H9 (cell line): ENCODE results near the gene CXorf58. TPM values are rescaled to one million over a fixed set of nuclear protein-coding genes. Genes with fewer than 3 reads are reported as not detected.

Experiments
- DNase-seq: peaks from one replicate; pipeline ENCODE4 v3.0.0-alpha.2; 2017
- H2AFZ ChIP-seq: one replicate; pipeline ENCODE4 v1.6.1; 2013; ENCODE audit warnings: mild to moderate bottlenecking, low read length, control low read depth, moderate library complexity
- H2AK5ac ChIP-seq: 2 replicates; pipeline ENCODE4 v1.6.1; 2013; ENCODE audit warnings: low read length, control low read depth, mixed read lengths; ENCODE audit not compliant: insufficient read length
- H2BK120ac ChIP-seq: one replicate; pipeline ENCODE4 v1.6.1; 2013; ENCODE audit warnings: low read depth, mild to moderate bottlenecking, low read length, control low read depth, inconsistent platforms; ENCODE audit not compliant: poor library complexity, severe bottlenecking
- H2BK12ac ChIP-seq: 2 replicates; pipeline ENCODE4 v1.6.1; 2013; ENCODE audit warnings: low read length, control low read depth, mixed read lengths, low read depth; ENCODE audit not compliant: insufficient read length
- H2BK15ac ChIP-seq: 2 replicates; pipeline ENCODE4 v1.6.1; 2013; ENCODE audit warnings: low read depth, low read length, control low read depth
- H2BK20ac ChIP-seq: one replicate; pipeline ENCODE4 v1.6.1; 2013; ENCODE audit warnings: low read depth, mild to moderate bottlenecking, low read length, control low read depth, inconsistent platforms; ENCODE audit not compliant: poor library complexity, severe bottlenecking
- H2BK5ac ChIP-seq: 2 replicates; pipeline ENCODE4 v1.6.1; 2013; ENCODE audit warnings: low read length, control low read depth, mixed read lengths; ENCODE audit not compliant: insufficient read length
- H3K14ac ChIP-seq: 2 replicates; pipeline ENCODE4 v1.6.1; 2013; ENCODE audit warnings: low read length, control low read depth; ENCODE audit not compliant: insufficient read depth
- H3K18ac ChIP-seq: 2 replicates; pipeline ENCODE4 v1.6.1; 2013; ENCODE audit warnings: low read depth, mild to moderate bottlenecking, mixed read lengths, low read length, control low read depth; ENCODE audit not compliant: insufficient read length
- H3K23ac ChIP-seq: 2 replicates; pipeline ENCODE4 v1.6.1; 2013; ENCODE audit warnings: low read length, control low read depth, mixed read lengths, low read depth; ENCODE audit not compliant: insufficient read length
- H3K23me2 ChIP-seq: 2 replicates; pipeline ENCODE4 v1.6.1; 2013; ENCODE audit warnings: low read depth, mild to moderate bottlenecking, mixed read lengths, low read length, control low read depth; ENCODE audit not compliant: insufficient read length, poor library complexity, severe bottlenecking
- H3K27ac ChIP-seq: 2 replicates; pipeline ENCODE4 v1.5.1; 2013; ENCODE audit warnings: low read length, control low read depth, mixed read lengths, low read depth; ENCODE audit not compliant: insufficient read length
- H3K27me3 ChIP-seq: 2 replicates; pipeline ENCODE4 v1.6.1; 2013; ENCODE audit warnings: low read length, control low read depth, inconsistent platforms; ENCODE audit not compliant: insufficient read depth
- H3K4ac ChIP-seq: 2 replicates; pipeline ENCODE4 v1.6.1; 2013; ENCODE audit warnings: low read depth, mild to moderate bottlenecking, control low read depth, inconsistent platforms, low read length, moderate library complexity
- H3K4me1 ChIP-seq: 2 replicates; pipeline ENCODE4 v1.6.1; 2013; ENCODE audit warnings: low read length, control low read depth, inconsistent platforms; ENCODE audit not compliant: insufficient read depth
- H3K4me2 ChIP-seq: 2 replicates; pipeline ENCODE4 v1.6.1; 2013; ENCODE audit warnings: low read length, control low read depth, mixed read lengths; ENCODE audit not compliant: insufficient read length, insufficient read depth
- H3K56ac ChIP-seq: 2 replicates; pipeline ENCODE4 v1.6.1; 2013; ENCODE audit warnings: low read depth, mild to moderate bottlenecking, mixed read lengths, low read length, control low read depth; ENCODE audit not compliant: insufficient read length
- H3K79me1 ChIP-seq: 2 replicates; pipeline ENCODE4 v1.6.1; 2013; ENCODE audit warnings: low read depth, mild to moderate bottlenecking, moderate library complexity, low read length, control low read depth, inconsistent platforms; ENCODE audit not compliant: insufficient read depth, poor library complexity, severe bottlenecking
- H3K79me2 ChIP-seq: 2 replicates; pipeline ENCODE4 v1.6.1; 2013; ENCODE audit warnings: low read length, control low read depth, inconsistent platforms; ENCODE audit not compliant: insufficient read depth
- H3K9ac ChIP-seq: 2 replicates; pipeline ENCODE4 v1.6.1; 2013; ENCODE audit warnings: low read length, control low read depth, mixed read lengths; ENCODE audit not compliant: insufficient read length; ENCODE audit errors: extremely low read depth
- H3K9me3 ChIP-seq: one replicate; pipeline ENCODE4 v1.6.1; 2013; ENCODE audit warnings: low read depth, low read length, inconsistent platforms; ENCODE audit not compliant: control insufficient read depth
- H3T11ph ChIP-seq: one replicate; pipeline ENCODE4 v1.6.1; 2013; ENCODE audit warnings: mild to moderate bottlenecking, low read length, control low read depth, inconsistent platforms
- H4K20me1 ChIP-seq: one replicate; pipeline ENCODE4 v1.6.1; 2013; ENCODE audit not compliant: control insufficient read depth, insufficient read length, insufficient read depth
- H4K5ac ChIP-seq: 2 replicates; pipeline ENCODE4 v1.6.1; 2013; ENCODE audit warnings: low read depth, mild to moderate bottlenecking, mixed read lengths, low read length, control low read depth; ENCODE audit not compliant: insufficient read length
- H4K8ac ChIP-seq: replicated peaks from 2 replicates; pipeline ENCODE4 v1.6.1; 2013; ENCODE audit warnings: low read length, control low read depth, mixed read lengths, low read depth; ENCODE audit not compliant: insufficient read length
- H4K91ac ChIP-seq: 2 replicates; pipeline ENCODE4 v1.6.1; 2013; ENCODE audit warnings: low read depth, mild to moderate bottlenecking, moderate library complexity, mixed read lengths, low read length, control low read depth; ENCODE audit not compliant: insufficient read length
- H3K27ac Mint-ChIP-seq, 3 experiments: 2 replicates in 2 of 3; 3 replicates in 1 of 3; pipeline ENCODE4 v1.8.0; 2020 to 2021; ENCODE audit warnings: mixed read lengths in 3 of 3, mild to moderate bottlenecking in 1 of 3, moderate library complexity in 1 of 3
- H3K27me3 Mint-ChIP-seq: 2 replicates; pipeline ENCODE4 v1.8.0; 2021; ENCODE audit warnings: low read depth, mild to moderate bottlenecking, moderate library complexity, mixed read lengths
- H3K36me3 Mint-ChIP-seq, 3 experiments: 2 replicates in 2 of 3; 3 replicates in 1 of 3; pipeline ENCODE4 v1.8.0; 2020 to 2021; ENCODE audit warnings: low read depth in 3 of 3, mixed read lengths in 3 of 3; ENCODE audit not compliant: insufficient read depth in 1 of 3
- H3K4me1 Mint-ChIP-seq, 2 experiments: 2 replicates each; pipeline ENCODE4 v1.8.0; 2020; ENCODE audit warnings: mixed read lengths in 2 of 2
- H3K4me3 Mint-ChIP-seq, 2 experiments: 2 replicates in 1 of 2; 3 replicates in 1 of 2; pipeline ENCODE4 v1.8.0; 2020 to 2021; ENCODE audit warnings: mild to moderate bottlenecking in 2 of 2, mixed read lengths in 2 of 2, moderate library complexity in 1 of 2
- H3K9me3 Mint-ChIP-seq, 2 experiments: 2 replicates in 1 of 2; 3 replicates in 1 of 2; pipeline ENCODE4 v1.8.0; 2020; ENCODE audit warnings: mild to moderate bottlenecking in 2 of 2, mixed read lengths in 2 of 2, moderate library complexity in 1 of 2
- CTCF ChIP-seq: fragments of 200-600 bp; sonication (generic); conservative IDR thresholded peaks from 3 replicates; pipeline ENCODE4 v1.8.0; 2021; ENCODE audit warnings: antibody characterized with exemption, mild to moderate bottlenecking
- WGBS: extraction: QIAGEN DNeasy Blood & Tissue Kit; methylation state at CpG from one replicate; pipeline ENCODE4 v1.1.7; 2013; ENCODE audit warnings: missing lambda C conversion rate, low lambda C conversion rate, mixed read lengths; ENCODE audit not compliant: insufficient read length; ENCODE audit errors: extremely low coverage; 5-methylcytosine and 5-hydroxymethylcytosine counted together
- total RNA-seq: library from RNA; stranded (reverse); gene quantifications from 2 replicates; pipeline ENCODE4 v1.2.1, GENCODE V29; 2021

The CXorf58 gene
- total RNA-seq, 1 experiment from 2014 or later = not detected

GRCh38 chrX:23888887-23889501, 18.8 kb upstream of the CXorf58 start:
- Histone ChIP-seq H4K20me1 (no peaks in the 10 kb centered on the region), H2BK12ac (no peak overlapping the region), H3K79me1 (no peaks in the 10 kb centered on the region), H3K23ac (no peak overlapping the region), H2AK5ac (no peak overlapping the region), H2BK5ac (no peak overlapping the region), H3K9ac (no peak overlapping the region), H3K27ac (no peak overlapping the region), H2BK15ac (no peak overlapping the region), H3K14ac (no peak overlapping the region), H3K79me2 (0 out of 2 replicates have a peak, but pooled peaks cover 1% of the 10 kb centered on the region), H3K4me1 (no peaks in the 10 kb centered on the region), H3K56ac (no peak overlapping the region), H3K27me3 (no peaks in the 10 kb centered on the region), H3K23me2 (no peaks in the 10 kb centered on the region), H2AFZ (no peak overlapping the region), H3K4me2 (no peak overlapping the region), H3K9me3 (no peaks in the 10 kb centered on the region), H2BK120ac (no peak overlapping the region), H2BK20ac (no peak overlapping the region), H3K18ac (no peak overlapping the region), H3K4ac (no peak overlapping the region), H4K91ac (no peak overlapping the region), H4K8ac (no peak overlapping the region), H4K5ac (no peak overlapping the region), H3T11ph (no peak overlapping the region)
- Mint-ChIP-seq H3K4me3 (no peak overlapping the region), H3K36me3 (peaks cover 2 to 20% (median 3%) of the 10 kb centered on the region in 3 experiments; a peak in 6 of 7 replicates), H3K27ac (no peak overlapping the region), H3K4me1 (peaks cover 20 to 24% of the 10 kb centered on the region in 2 experiments), H3K27me3 (no peaks in the 10 kb centered on the region), H3K9me3 (no peaks in the 10 kb centered on the region)
- no peak for TF ChIP-seq CTCF
- DNase-seq = no peak
- no CpG with 5 or more reads among the region's 3 CpGs for WGBS
